Measurements from ENCODE around the gene MFN2. TPM values are rescaled to one million over a fixed set of nuclear protein-coding genes. Genes with fewer than 3 reads are reported as not detected.

MFN2 gene
- total and polyA plus RNA-seq, 2 experiments from 2014 or later = 15.1 to 40.4 TPM

DNA sequence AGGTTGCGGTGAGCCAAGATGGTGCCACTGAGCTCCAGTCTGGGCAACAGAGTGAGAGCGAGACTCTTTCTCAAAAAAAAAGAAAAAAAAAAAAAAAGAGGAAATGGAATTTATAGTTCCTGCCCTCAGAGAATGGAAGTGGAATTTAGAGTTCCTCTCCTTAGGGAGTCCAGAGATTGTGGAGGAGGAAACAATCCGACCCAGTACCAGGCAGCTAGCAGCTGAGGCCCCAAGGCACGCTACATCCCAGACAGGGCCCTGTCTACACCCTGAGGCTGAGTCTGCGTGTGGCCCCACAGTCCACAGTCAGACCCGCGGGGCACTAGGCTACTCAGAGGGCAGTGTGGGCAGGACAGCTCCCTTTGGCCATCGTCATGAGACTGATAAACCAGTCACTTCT is 1.9 kb upstream of the MFN2 start:
- Histone ChIP-seq H3K4me2 (no peak overlapping the region), H3F3A (replicated peaks; ENCODE audit: low read depth) (peaks cover 17% of the 10 kb centered on the region), H3K9me2 (ENCODE audit: insufficient read depth) (no peaks in the 10 kb centered on the region), H3K27ac (ENCODE audit: low read depth) (no peak overlapping the region), H3K4me1 (ENCODE audit: insufficient read depth) (peaks cover 13% of the 10 kb centered on the region), H3K36me3 (ENCODE audit: insufficient read depth) (0 out of 2 replicates have a peak, but pooled peaks cover 7% of the 10 kb centered on the region), H2AFZ (no peak overlapping the region), H3K4me3 (no peak overlapping the region), H3K79me2 (replicated peaks; ENCODE audit: insufficient read depth) (peaks cover 28% of the 10 kb centered on the region), H3K27me3 (ENCODE audit: insufficient read depth) (no peaks in the 10 kb centered on the region), H4K20me1 (replicated peaks; ENCODE audit: insufficient read depth) (peaks cover 13% of the 10 kb centered on the region; the same call in 1 of the 2 replicates)
- Mint-ChIP-seq H3K27me3 (ENCODE audit: insufficient read depth, low read depth, poor library complexity) (peaks cover 14% of the 10 kb centered on the region), H3K36me3 (ENCODE audit: low read depth) (peaks cover 29% of the 10 kb centered on the region), H3K9me3 (no peaks in the 10 kb centered on the region), H3K4me1 (peaks cover 15% of the 10 kb centered on the region), H3K27ac (no peak overlapping the region), H3K4me3 (no peak overlapping the region)
- TF ChIP-seq POLR2AphosphoS5 (IDR thresholded peaks at IDR 0.05; ENCODE audit: low read depth) = no peak
- TF ChIP-seq, protein P1, sequence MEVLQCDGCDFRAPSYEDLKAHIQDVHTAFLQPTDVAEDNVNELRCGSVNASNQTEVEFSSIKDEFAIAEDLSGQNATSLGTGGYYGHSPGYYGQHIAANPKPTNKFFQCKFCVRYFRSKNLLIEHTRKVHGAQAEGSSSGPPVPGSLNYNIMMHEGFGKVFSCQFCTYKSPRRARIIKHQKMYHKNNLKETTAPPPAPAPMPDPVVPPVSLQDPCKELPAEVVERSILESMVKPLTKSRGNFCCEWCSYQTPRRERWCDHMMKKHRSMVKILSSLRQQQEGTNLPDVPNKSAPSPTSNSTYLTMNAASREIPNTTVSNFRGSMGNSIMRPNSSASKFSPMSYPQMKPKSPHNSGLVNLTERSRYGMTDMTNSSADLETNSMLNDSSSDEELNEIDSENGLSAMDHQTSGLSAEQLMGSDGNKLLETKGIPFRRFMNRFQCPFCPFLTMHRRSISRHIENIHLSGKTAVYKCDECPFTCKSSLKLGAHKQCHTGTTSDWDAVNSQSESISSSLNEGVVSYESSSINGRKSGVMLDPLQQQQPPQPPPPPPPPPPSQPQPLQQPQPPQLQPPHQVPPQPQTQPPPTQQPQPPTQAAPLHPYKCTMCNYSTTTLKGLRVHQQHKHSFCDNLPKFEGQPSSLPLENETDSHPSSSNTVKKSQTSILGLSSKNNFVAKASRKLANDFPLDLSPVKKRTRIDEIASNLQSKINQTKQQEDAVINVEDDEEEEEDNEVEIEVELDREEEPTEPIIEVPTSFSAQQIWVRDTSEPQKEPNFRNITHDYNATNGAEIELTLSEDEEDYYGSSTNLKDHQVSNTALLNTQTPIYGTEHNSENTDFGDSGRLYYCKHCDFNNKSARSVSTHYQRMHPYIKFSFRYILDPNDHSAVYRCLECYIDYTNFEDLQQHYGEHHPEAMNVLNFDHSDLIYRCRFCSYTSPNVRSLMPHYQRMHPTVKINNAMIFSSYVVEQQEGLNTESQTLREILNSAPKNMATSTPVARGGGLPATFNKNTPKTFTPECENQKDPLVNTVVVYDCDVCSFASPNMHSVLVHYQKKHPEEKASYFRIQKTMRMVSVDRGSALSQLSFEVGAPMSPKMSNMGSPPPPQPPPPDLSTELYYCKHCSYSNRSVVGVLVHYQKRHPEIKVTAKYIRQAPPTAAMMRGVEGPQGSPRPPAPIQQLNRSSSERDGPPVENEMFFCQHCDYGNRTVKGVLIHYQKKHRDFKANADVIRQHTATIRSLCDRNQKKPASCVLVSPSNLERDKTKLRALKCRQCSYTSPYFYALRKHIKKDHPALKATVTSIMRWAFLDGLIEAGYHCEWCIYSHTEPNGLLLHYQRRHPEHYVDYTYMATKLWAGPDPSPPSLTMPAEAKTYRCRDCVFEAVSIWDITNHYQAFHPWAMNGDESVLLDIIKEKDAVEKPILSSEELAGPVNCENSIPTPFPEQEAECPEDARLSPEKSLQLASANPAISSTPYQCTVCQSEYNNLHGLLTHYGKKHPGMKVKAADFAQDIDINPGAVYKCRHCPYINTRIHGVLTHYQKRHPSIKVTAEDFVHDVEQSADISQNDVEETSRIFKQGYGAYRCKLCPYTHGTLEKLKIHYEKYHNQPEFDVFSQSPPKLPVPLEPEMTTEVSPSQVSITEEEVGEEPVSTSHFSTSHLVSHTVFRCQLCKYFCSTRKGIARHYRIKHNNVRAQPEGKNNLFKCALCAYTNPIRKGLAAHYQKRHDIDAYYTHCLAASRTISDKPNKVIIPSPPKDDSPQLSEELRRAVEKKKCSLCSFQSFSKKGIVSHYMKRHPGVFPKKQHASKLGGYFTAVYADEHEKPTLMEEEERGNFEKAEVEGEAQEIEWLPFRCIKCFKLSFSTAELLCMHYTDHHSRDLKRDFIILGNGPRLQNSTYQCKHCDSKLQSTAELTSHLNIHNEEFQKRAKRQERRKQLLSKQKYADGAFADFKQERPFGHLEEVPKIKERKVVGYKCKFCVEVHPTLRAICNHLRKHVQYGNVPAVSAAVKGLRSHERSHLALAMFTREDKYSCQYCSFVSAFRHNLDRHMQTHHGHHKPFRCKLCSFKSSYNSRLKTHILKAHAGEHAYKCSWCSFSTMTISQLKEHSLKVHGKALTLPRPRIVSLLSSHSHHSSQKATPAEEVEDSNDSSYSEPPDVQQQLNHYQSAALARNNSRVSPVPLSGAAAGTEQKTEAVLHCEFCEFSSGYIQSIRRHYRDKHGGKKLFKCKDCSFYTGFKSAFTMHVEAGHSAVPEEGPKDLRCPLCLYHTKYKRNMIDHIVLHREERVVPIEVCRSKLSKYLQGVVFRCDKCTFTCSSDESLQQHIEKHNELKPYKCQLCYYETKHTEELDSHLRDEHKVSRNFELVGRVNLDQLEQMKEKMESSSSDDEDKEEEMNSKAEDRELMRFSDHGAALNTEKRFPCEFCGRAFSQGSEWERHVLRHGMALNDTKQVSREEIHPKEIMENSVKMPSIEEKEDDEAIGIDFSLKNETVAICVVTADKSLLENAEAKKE (CRISPR knock-in tag; IDR thresholded peaks at IDR 0.05) = no peak
- no peak for TF ChIP-seq JUNB (IDR thresholded peaks at IDR 0.05; ENCODE audit: unreplicated experiment)
- TF ChIP-seq NANOG (IDR thresholded peaks at IDR 0.05; ENCODE audit: borderline replicate concordance) = no peak
- no peak for TF ChIP-seq EZH2 (IDR thresholded peaks at IDR 0.05; ENCODE audit: low read depth, unreplicated experiment)
- no peak for TF ChIP-seq STAT1 (IDR thresholded peaks at IDR 0.05; ENCODE audit: unreplicated experiment)
- no peak for TF ChIP-seq CREB1 (CRISPR knock-in tag; IDR thresholded peaks at IDR 0.05; ENCODE audit: low read depth)
- TF ChIP-seq, protein P2, sequence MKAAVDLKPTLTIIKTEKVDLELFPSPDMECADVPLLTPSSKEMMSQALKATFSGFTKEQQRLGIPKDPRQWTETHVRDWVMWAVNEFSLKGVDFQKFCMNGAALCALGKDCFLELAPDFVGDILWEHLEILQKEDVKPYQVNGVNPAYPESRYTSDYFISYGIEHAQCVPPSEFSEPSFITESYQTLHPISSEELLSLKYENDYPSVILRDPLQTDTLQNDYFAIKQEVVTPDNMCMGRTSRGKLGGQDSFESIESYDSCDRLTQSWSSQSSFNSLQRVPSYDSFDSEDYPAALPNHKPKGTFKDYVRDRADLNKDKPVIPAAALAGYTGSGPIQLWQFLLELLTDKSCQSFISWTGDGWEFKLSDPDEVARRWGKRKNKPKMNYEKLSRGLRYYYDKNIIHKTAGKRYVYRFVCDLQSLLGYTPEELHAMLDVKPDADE (IDR thresholded peaks at IDR 0.05) = no peak
- TF ChIP-seq EZH2phosphoT487 (IDR thresholded peaks at IDR 0.05; ENCODE audit: unreplicated experiment) = no peak
- TF ChIP-seq ZNF331 (CRISPR knock-in tag; IDR thresholded peaks at IDR 0.05; ENCODE audit: low read depth) = no peak
- TF ChIP-seq ZNF114 (CRISPR knock-in tag; IDR thresholded peaks at IDR 0.05) = no peak
- TF ChIP-seq, protein P3, sequence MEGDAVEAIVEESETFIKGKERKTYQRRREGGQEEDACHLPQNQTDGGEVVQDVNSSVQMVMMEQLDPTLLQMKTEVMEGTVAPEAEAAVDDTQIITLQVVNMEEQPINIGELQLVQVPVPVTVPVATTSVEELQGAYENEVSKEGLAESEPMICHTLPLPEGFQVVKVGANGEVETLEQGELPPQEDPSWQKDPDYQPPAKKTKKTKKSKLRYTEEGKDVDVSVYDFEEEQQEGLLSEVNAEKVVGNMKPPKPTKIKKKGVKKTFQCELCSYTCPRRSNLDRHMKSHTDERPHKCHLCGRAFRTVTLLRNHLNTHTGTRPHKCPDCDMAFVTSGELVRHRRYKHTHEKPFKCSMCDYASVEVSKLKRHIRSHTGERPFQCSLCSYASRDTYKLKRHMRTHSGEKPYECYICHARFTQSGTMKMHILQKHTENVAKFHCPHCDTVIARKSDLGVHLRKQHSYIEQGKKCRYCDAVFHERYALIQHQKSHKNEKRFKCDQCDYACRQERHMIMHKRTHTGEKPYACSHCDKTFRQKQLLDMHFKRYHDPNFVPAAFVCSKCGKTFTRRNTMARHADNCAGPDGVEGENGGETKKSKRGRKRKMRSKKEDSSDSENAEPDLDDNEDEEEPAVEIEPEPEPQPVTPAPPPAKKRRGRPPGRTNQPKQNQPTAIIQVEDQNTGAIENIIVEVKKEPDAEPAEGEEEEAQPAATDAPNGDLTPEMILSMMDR (conservative IDR thresholded peaks at IDR 0.05; ENCODE audit: low read depth in 2 of 2) = no peak
- TF ChIP-seq, protein P4, sequence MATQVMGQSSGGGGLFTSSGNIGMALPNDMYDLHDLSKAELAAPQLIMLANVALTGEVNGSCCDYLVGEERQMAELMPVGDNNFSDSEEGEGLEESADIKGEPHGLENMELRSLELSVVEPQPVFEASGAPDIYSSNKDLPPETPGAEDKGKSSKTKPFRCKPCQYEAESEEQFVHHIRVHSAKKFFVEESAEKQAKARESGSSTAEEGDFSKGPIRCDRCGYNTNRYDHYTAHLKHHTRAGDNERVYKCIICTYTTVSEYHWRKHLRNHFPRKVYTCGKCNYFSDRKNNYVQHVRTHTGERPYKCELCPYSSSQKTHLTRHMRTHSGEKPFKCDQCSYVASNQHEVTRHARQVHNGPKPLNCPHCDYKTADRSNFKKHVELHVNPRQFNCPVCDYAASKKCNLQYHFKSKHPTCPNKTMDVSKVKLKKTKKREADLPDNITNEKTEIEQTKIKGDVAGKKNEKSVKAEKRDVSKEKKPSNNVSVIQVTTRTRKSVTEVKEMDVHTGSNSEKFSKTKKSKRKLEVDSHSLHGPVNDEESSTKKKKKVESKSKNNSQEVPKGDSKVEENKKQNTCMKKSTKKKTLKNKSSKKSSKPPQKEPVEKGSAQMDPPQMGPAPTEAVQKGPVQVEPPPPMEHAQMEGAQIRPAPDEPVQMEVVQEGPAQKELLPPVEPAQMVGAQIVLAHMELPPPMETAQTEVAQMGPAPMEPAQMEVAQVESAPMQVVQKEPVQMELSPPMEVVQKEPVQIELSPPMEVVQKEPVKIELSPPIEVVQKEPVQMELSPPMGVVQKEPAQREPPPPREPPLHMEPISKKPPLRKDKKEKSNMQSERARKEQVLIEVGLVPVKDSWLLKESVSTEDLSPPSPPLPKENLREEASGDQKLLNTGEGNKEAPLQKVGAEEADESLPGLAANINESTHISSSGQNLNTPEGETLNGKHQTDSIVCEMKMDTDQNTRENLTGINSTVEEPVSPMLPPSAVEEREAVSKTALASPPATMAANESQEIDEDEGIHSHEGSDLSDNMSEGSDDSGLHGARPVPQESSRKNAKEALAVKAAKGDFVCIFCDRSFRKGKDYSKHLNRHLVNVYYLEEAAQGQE (IDR thresholded peaks at IDR 0.05; ENCODE audit: unreplicated experiment) = no peak
- DNase-seq (ENCODE audit: low spot score) = no peak
- no peak for ATAC-seq
